ENCODE data around the gene MATR3. TPM values are rescaled to one million over a fixed set of nuclear protein-coding genes. Genes with fewer than 3 reads are reported as not detected.
A peak's percentile ranks its signal among the peaks of the same experiment; 100 is the strongest.

The MATR3 gene
- total and polyA plus RNA-seq, 10 of the 15 experiments (the other 5 are each of a cell fraction or from before 2014, with no cell fraction given), result 134 to 401 (median 221) TPM

GRCh38 chr5:139273572-139274289 is 19.8 kb upstream of the MATR3 start (continued):
- 0 out of 2 replicates have a peak, but pooled peaks have one; percentile 18 for TF ChIP-seq RAD21 (IDR thresholded peaks at IDR 0.05; ENCODE audit: insufficient read depth, low read depth, low read length)
- TF ChIP-seq SUPT20H (IDR thresholded peaks at IDR 0.05; ENCODE audit: borderline replicate concordance, control insufficient read depth, low read depth, low read length), result no peak
- peak; percentile 100 for TF ChIP-seq MXI1 (IDR thresholded peaks at IDR 0.05; ENCODE audit: low read depth, low read length)
- no peak for TF ChIP-seq SMC3 (IDR thresholded peaks at IDR 0.05; ENCODE audit: borderline replicate concordance, low read length)
- TF ChIP-seq ASH2L (IDR thresholded peaks at IDR 0.05; ENCODE audit: borderline replicate concordance, low read depth), result no peak
- peak; percentile 59 for TF ChIP-seq KLF5 (IDR thresholded peaks at IDR 0.05; ENCODE audit: partially characterized antibody)
- peak; percentile 87 for TF ChIP-seq NR2C1 (IDR thresholded peaks at IDR 0.05)
- peak; percentile 94 for TF ChIP-seq PML (IDR thresholded peaks at IDR 0.05; ENCODE audit: low read length)
- TF ChIP-seq SREBF2 (IDR thresholded peaks at IDR 0.05; ENCODE audit: low read length), result no peak
- TF ChIP-seq, protein P1, sequence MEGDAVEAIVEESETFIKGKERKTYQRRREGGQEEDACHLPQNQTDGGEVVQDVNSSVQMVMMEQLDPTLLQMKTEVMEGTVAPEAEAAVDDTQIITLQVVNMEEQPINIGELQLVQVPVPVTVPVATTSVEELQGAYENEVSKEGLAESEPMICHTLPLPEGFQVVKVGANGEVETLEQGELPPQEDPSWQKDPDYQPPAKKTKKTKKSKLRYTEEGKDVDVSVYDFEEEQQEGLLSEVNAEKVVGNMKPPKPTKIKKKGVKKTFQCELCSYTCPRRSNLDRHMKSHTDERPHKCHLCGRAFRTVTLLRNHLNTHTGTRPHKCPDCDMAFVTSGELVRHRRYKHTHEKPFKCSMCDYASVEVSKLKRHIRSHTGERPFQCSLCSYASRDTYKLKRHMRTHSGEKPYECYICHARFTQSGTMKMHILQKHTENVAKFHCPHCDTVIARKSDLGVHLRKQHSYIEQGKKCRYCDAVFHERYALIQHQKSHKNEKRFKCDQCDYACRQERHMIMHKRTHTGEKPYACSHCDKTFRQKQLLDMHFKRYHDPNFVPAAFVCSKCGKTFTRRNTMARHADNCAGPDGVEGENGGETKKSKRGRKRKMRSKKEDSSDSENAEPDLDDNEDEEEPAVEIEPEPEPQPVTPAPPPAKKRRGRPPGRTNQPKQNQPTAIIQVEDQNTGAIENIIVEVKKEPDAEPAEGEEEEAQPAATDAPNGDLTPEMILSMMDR (IDR thresholded peaks at IDR 0.05 in 2 of 3, conservative IDR thresholded peaks at IDR 0.05 in 1 of 3; ENCODE audit: control insufficient read depth in 2 of 3, extremely low read depth in 1 of 3, insufficient read depth in 1 of 3, low read depth in 3 of 3, low read length in 3 of 3), result peak in 2 of 3 experiments; percentile 25 to 37; a peak in 2 of 6 replicates
- TF ChIP-seq RUNX3 (IDR thresholded peaks at IDR 0.05; ENCODE audit: low read length), result peak; percentile 88
- TF ChIP-seq, protein P2, sequence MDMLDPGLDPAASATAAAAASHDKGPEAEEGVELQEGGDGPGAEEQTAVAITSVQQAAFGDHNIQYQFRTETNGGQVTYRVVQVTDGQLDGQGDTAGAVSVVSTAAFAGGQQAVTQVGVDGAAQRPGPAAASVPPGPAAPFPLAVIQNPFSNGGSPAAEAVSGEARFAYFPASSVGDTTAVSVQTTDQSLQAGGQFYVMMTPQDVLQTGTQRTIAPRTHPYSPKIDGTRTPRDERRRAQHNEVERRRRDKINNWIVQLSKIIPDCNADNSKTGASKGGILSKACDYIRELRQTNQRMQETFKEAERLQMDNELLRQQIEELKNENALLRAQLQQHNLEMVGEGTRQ (IDR thresholded peaks at IDR 0.05; ENCODE audit: borderline replicate concordance, low read depth, low read length), result peak; percentile 11
- TF ChIP-seq HDGF (IDR thresholded peaks at IDR 0.05), result peak; percentile 32; the same call in 1 of the 2 replicates
- no peak for TF ChIP-seq RCOR1 (conservative IDR thresholded peaks at IDR 0.05; ENCODE audit: low read depth, low read length)
- TF ChIP-seq, protein P3, sequence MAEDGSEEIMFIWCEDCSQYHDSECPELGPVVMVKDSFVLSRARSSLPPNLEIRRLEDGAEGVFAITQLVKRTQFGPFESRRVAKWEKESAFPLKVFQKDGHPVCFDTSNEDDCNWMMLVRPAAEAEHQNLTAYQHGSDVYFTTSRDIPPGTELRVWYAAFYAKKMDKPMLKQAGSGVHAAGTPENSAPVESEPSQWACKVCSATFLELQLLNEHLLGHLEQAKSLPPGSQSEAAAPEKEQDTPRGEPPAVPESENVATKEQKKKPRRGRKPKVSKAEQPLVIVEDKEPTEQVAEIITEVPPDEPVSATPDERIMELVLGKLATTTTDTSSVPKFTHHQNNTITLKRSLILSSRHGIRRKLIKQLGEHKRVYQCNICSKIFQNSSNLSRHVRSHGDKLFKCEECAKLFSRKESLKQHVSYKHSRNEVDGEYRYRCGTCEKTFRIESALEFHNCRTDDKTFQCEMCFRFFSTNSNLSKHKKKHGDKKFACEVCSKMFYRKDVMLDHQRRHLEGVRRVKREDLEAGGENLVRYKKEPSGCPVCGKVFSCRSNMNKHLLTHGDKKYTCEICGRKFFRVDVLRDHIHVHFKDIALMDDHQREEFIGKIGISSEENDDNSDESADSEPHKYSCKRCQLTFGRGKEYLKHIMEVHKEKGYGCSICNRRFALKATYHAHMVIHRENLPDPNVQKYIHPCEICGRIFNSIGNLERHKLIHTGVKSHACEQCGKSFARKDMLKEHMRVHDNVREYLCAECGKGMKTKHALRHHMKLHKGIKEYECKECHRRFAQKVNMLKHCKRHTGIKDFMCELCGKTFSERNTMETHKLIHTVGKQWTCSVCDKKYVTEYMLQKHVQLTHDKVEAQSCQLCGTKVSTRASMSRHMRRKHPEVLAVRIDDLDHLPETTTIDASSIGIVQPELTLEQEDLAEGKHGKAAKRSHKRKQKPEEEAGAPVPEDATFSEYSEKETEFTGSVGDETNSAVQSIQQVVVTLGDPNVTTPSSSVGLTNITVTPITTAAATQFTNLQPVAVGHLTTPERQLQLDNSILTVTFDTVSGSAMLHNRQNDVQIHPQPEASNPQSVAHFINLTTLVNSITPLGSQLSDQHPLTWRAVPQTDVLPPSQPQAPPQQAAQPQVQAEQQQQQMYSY (CRISPR knock-in tag; IDR thresholded peaks at IDR 0.05), result no peak
- TF ChIP-seq, protein P4, sequence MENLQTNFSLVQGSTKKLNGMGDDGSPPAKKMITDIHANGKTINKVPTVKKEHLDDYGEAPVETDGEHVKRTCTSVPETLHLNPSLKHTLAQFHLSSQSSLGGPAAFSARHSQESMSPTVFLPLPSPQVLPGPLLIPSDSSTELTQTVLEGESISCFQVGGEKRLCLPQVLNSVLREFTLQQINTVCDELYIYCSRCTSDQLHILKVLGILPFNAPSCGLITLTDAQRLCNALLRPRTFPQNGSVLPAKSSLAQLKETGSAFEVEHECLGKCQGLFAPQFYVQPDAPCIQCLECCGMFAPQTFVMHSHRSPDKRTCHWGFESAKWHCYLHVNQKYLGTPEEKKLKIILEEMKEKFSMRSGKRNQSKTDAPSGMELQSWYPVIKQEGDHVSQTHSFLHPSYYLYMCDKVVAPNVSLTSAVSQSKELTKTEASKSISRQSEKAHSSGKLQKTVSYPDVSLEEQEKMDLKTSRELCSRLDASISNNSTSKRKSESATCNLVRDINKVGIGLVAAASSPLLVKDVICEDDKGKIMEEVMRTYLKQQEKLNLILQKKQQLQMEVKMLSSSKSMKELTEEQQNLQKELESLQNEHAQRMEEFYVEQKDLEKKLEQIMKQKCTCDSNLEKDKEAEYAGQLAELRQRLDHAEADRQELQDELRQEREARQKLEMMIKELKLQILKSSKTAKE (IDR thresholded peaks at IDR 0.05; ENCODE audit: low read depth, poor library complexity, severe bottlenecking), result peak; percentile 54
- TF ChIP-seq ZBTB4 (CRISPR knock-in tag; IDR thresholded peaks at IDR 0.05), result no peak
